ENCODE measurements around the gene SALL1. TPM values are rescaled to one million over a fixed set of nuclear protein-coding genes. Genes with fewer than 3 reads are reported as not detected.

SALL1 gene
- total and polyA plus RNA-seq, 2 of the 8 experiments (the other 6 are each of a cell fraction or from before 2014, with no cell fraction given) = 33.7 to 56.8 TPM

DNA sequence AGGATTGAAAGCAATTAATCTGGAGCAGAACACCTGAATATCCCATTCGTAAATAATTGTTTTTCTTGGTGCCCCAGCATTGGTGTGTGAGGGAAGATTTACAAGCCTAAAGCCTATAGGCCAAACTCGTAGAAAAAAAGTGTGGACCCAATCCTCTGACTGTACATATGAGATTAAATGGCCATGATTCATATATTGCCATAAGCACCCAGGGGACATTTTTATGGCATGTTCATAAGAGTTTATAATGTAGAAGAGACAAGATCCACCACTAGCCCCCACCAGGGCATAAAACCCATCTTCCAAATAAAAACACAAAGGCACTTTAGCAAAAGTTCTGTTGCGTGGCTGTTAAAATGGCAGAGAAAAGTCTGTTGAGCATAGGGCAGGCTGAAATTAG is 15.5 kb upstream of the SALL1 start:
- Histone ChIP-seq H3K56ac (replicated peaks; ENCODE audit: insufficient read length, low read depth, low read length) (no peak overlapping the region), H4K8ac (ENCODE audit: extremely low read depth, insufficient read depth, low read length) (no peak overlapping the region), H3K36me3 (ENCODE audit: control insufficient read depth in 2 of 4, insufficient read depth in 4 of 4, low read length in 3 of 4) (no peaks in the 10 kb centered on the region), H3K4me1 (replicated peaks in 1 of 4; ENCODE audit: control insufficient read depth in 3 of 4, insufficient read depth in 4 of 4, low read length in 3 of 4) (peaks cover 0 to 8% (median 5%) of the 10 kb centered on the region in 4 experiments; a peak in 3 of 7 replicates), H2AFZ (ENCODE audit: low read length) (no peak overlapping the region), H3K9me3 (ENCODE audit: insufficient read depth in 2 of 2, low read depth in 1 of 2, low read length in 1 of 2) (peaks cover 0 to 7% of the 10 kb centered on the region in 2 experiments; a peak in 3 of 4 replicates), H4K91ac (replicated peaks; ENCODE audit: insufficient read length, low read length) (no peak overlapping the region), H2AK5ac (ENCODE audit: low read depth, low read length) (no peak overlapping the region), H4K20me1 (replicated peaks in 1 of 2; ENCODE audit: control insufficient read depth in 1 of 2, insufficient read depth in 2 of 2, low read length in 2 of 2) (no peaks in the 10 kb centered on the region), H3K4me2 (ENCODE audit: insufficient read depth in 1 of 2, low read depth in 2 of 2, low read length in 2 of 2) (no peak overlapping the region), H3K18ac (ENCODE audit: extremely low read depth, low read length) (no peak overlapping the region), H2BK120ac (replicated peaks; ENCODE audit: low read depth, low read length) (no peak overlapping the region), H3K27ac (ENCODE audit: low read depth, low read length) (no peak overlapping the region), H3K79me1 (ENCODE audit: low read depth, low read length) (no peaks in the 10 kb centered on the region), H3K23ac (ENCODE audit: insufficient read length) (no peak overlapping the region), H3K4ac (replicated peaks; ENCODE audit: insufficient read length, low read depth, low read length) (no peak overlapping the region), H4K5ac (ENCODE audit: insufficient read length, low read depth, low read length) (no peak overlapping the region), H2BK12ac (ENCODE audit: low read depth, low read length) (0 out of 2 replicates have a peak overlapping the region, but pooled peaks have one; percentile 35), H3K14ac (ENCODE audit: insufficient read length) (no peak overlapping the region), H3K4me3 (ENCODE audit: extremely low read depth in 1 of 4, insufficient read depth in 2 of 4, low read depth in 3 of 4, low read length in 4 of 4) (no peak overlapping the region), H2BK20ac (ENCODE audit: low read length) (no peak overlapping the region), H3K23me2 (ENCODE audit: low read depth, low read length) (no peaks in the 10 kb centered on the region), H3K79me2 (ENCODE audit: control insufficient read depth in 1 of 2, insufficient read depth in 2 of 2, low read length in 2 of 2) (no peaks in the 10 kb centered on the region), H2BK5ac (ENCODE audit: low read depth, low read length) (no peak overlapping the region), H3K27me3 (replicated peaks in 1 of 4; ENCODE audit: control insufficient read depth in 3 of 4, extremely low read depth in 1 of 4, insufficient read depth in 3 of 4, low read length in 3 of 4) (0 out of 7 replicates have a peak, but pooled peaks cover 0 to 1% (median 0%) of the 10 kb centered on the region in 4 experiments), H3K9ac (replicated peaks in 1 of 4; ENCODE audit: extremely low read depth in 1 of 4, low read depth in 3 of 4, low read length in 3 of 4) (no peak overlapping the region), H2BK15ac (ENCODE audit: low read length) (no peak overlapping the region)
- DNase-seq (ENCODE audit: low read depth in 1 of 2, low spot score in 2 of 2) = no peak
- CTCF ChIA-PET (ENCODE audit: partially characterized antibody) = no interaction called here
- 90% methylated on average over 3 of the region's 3 CpGs; no CpG with 5 or more reads in 1 of the 2 experiments for WGBS, 2 experiments (ENCODE audit: extremely low coverage in 1 of 2, insufficient coverage in 1 of 2, insufficient read length in 1 of 2, insufficient replicate concordance in 2 of 2, low coverage in 1 of 2, low lambda C conversion rate in 2 of 2, missing lambda C conversion rate in 1 of 2)
- POLR2A ChIA-PET (ENCODE audit: partially characterized antibody) = no interaction called here
- TF ChIP-seq SIRT6 (IDR thresholded peaks at IDR 0.05; ENCODE audit: low read length) = no peak
- TF ChIP-seq SRF (IDR thresholded peaks at IDR 0.05; ENCODE audit: low read depth, low read length) = no peak
- FAIRE-seq = no peak

Data from H1 (cell line).